Measurements from ENCODE around the gene GRM1.

DNA sequence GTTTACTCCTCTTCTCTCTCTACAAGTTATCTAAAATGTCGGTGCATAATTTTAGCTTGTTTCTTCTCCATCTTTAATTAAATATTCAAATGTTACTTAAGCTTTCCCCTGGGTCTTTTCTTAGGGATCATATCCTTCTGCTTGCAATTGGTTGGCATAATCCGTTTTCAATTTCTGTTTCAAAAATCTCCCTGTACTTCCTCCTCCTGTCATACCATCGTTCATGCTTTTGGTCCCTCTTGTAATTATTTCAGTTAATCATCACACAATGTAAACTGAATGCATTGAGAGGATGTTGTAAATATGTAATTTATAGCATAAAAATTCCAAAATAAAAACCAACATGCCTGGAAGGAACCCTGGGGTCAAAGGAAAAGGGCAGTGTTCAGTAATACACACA is 325.6 kb downstream of the GRM1 start:
- TF ChIP-seq, protein P1, sequence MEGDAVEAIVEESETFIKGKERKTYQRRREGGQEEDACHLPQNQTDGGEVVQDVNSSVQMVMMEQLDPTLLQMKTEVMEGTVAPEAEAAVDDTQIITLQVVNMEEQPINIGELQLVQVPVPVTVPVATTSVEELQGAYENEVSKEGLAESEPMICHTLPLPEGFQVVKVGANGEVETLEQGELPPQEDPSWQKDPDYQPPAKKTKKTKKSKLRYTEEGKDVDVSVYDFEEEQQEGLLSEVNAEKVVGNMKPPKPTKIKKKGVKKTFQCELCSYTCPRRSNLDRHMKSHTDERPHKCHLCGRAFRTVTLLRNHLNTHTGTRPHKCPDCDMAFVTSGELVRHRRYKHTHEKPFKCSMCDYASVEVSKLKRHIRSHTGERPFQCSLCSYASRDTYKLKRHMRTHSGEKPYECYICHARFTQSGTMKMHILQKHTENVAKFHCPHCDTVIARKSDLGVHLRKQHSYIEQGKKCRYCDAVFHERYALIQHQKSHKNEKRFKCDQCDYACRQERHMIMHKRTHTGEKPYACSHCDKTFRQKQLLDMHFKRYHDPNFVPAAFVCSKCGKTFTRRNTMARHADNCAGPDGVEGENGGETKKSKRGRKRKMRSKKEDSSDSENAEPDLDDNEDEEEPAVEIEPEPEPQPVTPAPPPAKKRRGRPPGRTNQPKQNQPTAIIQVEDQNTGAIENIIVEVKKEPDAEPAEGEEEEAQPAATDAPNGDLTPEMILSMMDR (IDR thresholded peaks at IDR 0.05), result no peak
- TF ChIP-seq POLR2A (IDR thresholded peaks at IDR 0.05), result no peak
